Gastroesophageal sphincter (tissue), 3 donors: ENCODE data around the gene LYSMD4.
"Not testable (repeated sequence)": the region's sequence is repeated elsewhere in the genome, so short reads cannot be mapped to it uniquely, and the experiment has no call there.

Experiments
- POLR2A ChIP-seq, 2 donors: fragments of 450-650 bp; IDR thresholded peaks; one replicate each; pipeline ENCODE4 v1.6.1; 2017; ENCODE audit warnings: antibody characterized with exemption in 2 of 2, mild to moderate bottlenecking in 2 of 2, moderate library complexity in 1 of 2
- TF ChIP-seq, protein P1 (sequence below), 4 experiments: fragments of 200-600 bp in 2 of 4; fragments of 450-650 bp in 2 of 4; sonication (generic) in 1 of 4; IDR thresholded peaks; one replicate each; pipeline ENCODE4 v1.5.1; 2017 to 2019; ENCODE audit warnings: antibody characterized with exemption in 4 of 4, mild to moderate bottlenecking in 2 of 4, moderate library complexity in 2 of 4

DNA sequence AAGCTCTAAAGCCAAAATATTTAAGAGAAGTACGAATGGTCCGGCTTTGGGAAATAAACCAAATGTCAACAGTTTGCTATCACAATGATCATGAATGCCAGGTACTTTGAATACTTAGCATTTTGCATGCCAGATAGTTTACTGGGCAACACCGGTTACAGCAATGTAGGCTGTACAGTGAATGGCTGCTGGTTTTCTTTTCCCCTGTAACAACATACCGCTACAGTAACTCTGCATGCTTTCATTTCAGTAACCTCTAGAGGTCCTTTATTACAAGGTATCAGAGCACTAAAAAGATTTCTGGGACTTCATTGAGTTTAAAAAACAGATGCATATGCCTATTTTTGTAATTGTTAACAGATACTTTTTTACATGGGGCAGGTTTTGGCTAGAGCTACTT is 48.8 kb upstream of the LYSMD4 start:
- TF ChIP-seq, protein P1, sequence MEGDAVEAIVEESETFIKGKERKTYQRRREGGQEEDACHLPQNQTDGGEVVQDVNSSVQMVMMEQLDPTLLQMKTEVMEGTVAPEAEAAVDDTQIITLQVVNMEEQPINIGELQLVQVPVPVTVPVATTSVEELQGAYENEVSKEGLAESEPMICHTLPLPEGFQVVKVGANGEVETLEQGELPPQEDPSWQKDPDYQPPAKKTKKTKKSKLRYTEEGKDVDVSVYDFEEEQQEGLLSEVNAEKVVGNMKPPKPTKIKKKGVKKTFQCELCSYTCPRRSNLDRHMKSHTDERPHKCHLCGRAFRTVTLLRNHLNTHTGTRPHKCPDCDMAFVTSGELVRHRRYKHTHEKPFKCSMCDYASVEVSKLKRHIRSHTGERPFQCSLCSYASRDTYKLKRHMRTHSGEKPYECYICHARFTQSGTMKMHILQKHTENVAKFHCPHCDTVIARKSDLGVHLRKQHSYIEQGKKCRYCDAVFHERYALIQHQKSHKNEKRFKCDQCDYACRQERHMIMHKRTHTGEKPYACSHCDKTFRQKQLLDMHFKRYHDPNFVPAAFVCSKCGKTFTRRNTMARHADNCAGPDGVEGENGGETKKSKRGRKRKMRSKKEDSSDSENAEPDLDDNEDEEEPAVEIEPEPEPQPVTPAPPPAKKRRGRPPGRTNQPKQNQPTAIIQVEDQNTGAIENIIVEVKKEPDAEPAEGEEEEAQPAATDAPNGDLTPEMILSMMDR (IDR thresholded peaks at IDR 0.05) = not testable (repeated sequence)
- TF ChIP-seq POLR2A (IDR thresholded peaks at IDR 0.05) = not testable (repeated sequence)
